Panc1 (cell line): Measurements from ENCODE around the gene MTTP.

ENCODE experiments used
- CTCF ChIP-seq: fragments of 450-650 bp; IDR thresholded peaks from 2 replicates; pipeline ENCODE4 v1.5.1; 2017; ENCODE audit warnings: mild to moderate bottlenecking
- POLR2AphosphoS5 ChIP-seq: IDR thresholded peaks from 2 replicates; pipeline ENCODE4 v1.6.1; 2012; ENCODE audit warnings: mild to moderate bottlenecking, low read depth, low read length, moderate library complexity
- REST ChIP-seq, 2 experiments: IDR thresholded peaks; 2 replicates each; pipeline ENCODE4 v1.6.1; 2011 to 2012; ENCODE audit warnings: low read depth in 2 of 2, control low read depth in 1 of 2, low read length in 1 of 2, mild to moderate bottlenecking in 1 of 2, moderate library complexity in 1 of 2; ENCODE audit not compliant: insufficient read depth in 1 of 2
- TCF7L2 ChIP-seq: IDR thresholded peaks from 2 replicates; pipeline ENCODE4 v1.6.1; 2011; ENCODE audit warnings: mild to moderate bottlenecking, low read depth, low read length, inconsistent platforms

- TF ChIP-seq CTCF, result no peak
- TF ChIP-seq POLR2AphosphoS5, result no peak
- TF ChIP-seq REST (IDR thresholded peaks at IDR 0.05; ENCODE audit: insufficient read depth in 1 of 2, low read depth in 2 of 2, low read length in 1 of 2), result no peak
- TF ChIP-seq TCF7L2, result no peak
Measured at GRCh38 chr4:99536848-99537247, 37.8 kb upstream of the MTTP start.
